ENCODE data around the gene BZW2.
"Not testable (repeated sequence)": the region's sequence is repeated elsewhere in the genome, so short reads cannot be mapped to it uniquely, and the experiment has no call there.

BZW2 gene

GRCh38 chr7:16675277-16675676 lies 29.3 kb downstream of the BZW2 start:
- DNase-seq = no peak

GRCh38 chr7:16677978-16678494 lies 32.1 kb downstream of the BZW2 start:
- DNase-seq = no peak

GRCh38 chr7:16678645-16679566 lies 32.9 kb downstream of the BZW2 start:
- DNase-seq = not testable (repeated sequence)

- DNase-seq = no peak
Observed at GRCh38 chr7:16684935-16685334, 39.0 kb downstream of the BZW2 start.

- no peak for DNase-seq
Observed at GRCh38 chr7:16685535-16685934, 39.6 kb downstream of the BZW2 start.

GRCh38 chr7:16688249-16688648 lies 42.3 kb downstream of the BZW2 start:
- no peak for DNase-seq

- DNase-seq = no peak
Observed at GRCh38 chr7:16691241-16691640, 45.3 kb downstream of the BZW2 start.

GRCh38 chr7:16693601-16694318 lies 47.8 kb downstream of the BZW2 start:
- DNase-seq = no peak

- DNase-seq = no peak
Observed at GRCh38 chr7:16694806-16695205, 48.8 kb downstream of the BZW2 start.

GRCh38 chr7:16695621-16696237 lies 49.7 kb downstream of the BZW2 start:
- no peak for DNase-seq

GRCh38 chr7:16697507-16698199 lies 51.7 kb downstream of the BZW2 start:
- no peak for DNase-seq

GRCh38 chr7:16698200-16698905 lies 52.4 kb downstream of the BZW2 start:
- DNase-seq = no peak

- DNase-seq = no peak
Observed at GRCh38 chr7:16702441-16702840, 56.5 kb downstream of the BZW2 start.

GRCh38 chr7:16708511-16708910 lies 62.5 kb downstream of the BZW2 start:
- DNase-seq = no peak

GRCh38 chr7:16708980-16709379 lies 63.0 kb downstream of the BZW2 start:
- DNase-seq = no peak

- DNase-seq = no peak
Observed at GRCh38 chr7:16710651-16711050, 64.7 kb downstream of the BZW2 start.

- no peak for DNase-seq
Observed at GRCh38 chr7:16711730-16712129, 65.7 kb downstream of the BZW2 start.

GRCh38 chr7:16712916-16713315 lies 66.9 kb downstream of the BZW2 start:
- no peak for DNase-seq

- DNase-seq = no peak
Observed at GRCh38 chr7:16715928-16716327, 69.9 kb downstream of the BZW2 start.

GRCh38 chr7:16718111-16718656 lies 72.2 kb downstream of the BZW2 start:
- no peak for DNase-seq

- DNase-seq = no peak
Observed at GRCh38 chr7:16719699-16720098, 73.7 kb downstream of the BZW2 start.

GRCh38 chr7:16721541-16721940 lies 75.6 kb downstream of the BZW2 start:
- DNase-seq = no peak
